Endothelial cell (in vitro differentiated cells): ENCODE measurements around the gene MME. TPM values are rescaled to one million over a fixed set of nuclear protein-coding genes. Genes with fewer than 3 reads are reported as not detected.

ENCODE experiments used
- DNase-seq: peaks from one replicate; pipeline ENCODE4 v3.0.0; 2021; ENCODE audit warnings: low spot score
- H3K27ac Mint-ChIP-seq: one replicate; pipeline ENCODE4 v1.8.0; 2021; ENCODE audit warnings: mixed read lengths, inconsistent platforms; ENCODE audit not compliant: unreplicated experiment
- H3K27me3 Mint-ChIP-seq: one replicate; pipeline ENCODE4 v1.8.0; 2021; ENCODE audit warnings: mild to moderate bottlenecking, moderate library complexity, mixed read lengths, inconsistent platforms; ENCODE audit not compliant: unreplicated experiment
- H3K36me3 Mint-ChIP-seq: one replicate; pipeline ENCODE4 v1.8.0; 2021; ENCODE audit warnings: mild to moderate bottlenecking, low read depth, mixed read lengths, inconsistent platforms; ENCODE audit not compliant: unreplicated experiment
- H3K4me1 Mint-ChIP-seq: one replicate; pipeline ENCODE4 v1.8.0; 2021; ENCODE audit warnings: mild to moderate bottlenecking, mixed read lengths, inconsistent platforms; ENCODE audit not compliant: unreplicated experiment
- H3K4me3 Mint-ChIP-seq: one replicate; pipeline ENCODE4 v1.8.0; 2021; ENCODE audit warnings: mild to moderate bottlenecking, mixed read lengths, inconsistent platforms; ENCODE audit not compliant: unreplicated experiment
- H3K9me3 Mint-ChIP-seq: one replicate; pipeline ENCODE4 v1.8.0; 2021; ENCODE audit warnings: mixed read lengths, inconsistent platforms; ENCODE audit not compliant: unreplicated experiment
- total RNA-seq: library from RNA; stranded (reverse); fragmentation: NEBNext Ultra II Directional; extraction: Animal tissue kit (Norgen Biotek cat#: 25700); gene quantifications from one replicate; pipeline ENCODE4 v1.2.1, GENCODE V29; 2021; ENCODE audit not compliant: unreplicated experiment
- TF ChIP-seq, protein P1 (sequence below): fragments of 200-600 bp; sonication (generic); IDR thresholded peaks from one replicate; pipeline ENCODE4 v1.5.0; 2021; ENCODE audit warnings: antibody characterized with exemption; ENCODE audit not compliant: unreplicated experiment

The MME gene
- total RNA-seq, 1 donor from 2014 or later: 4.7 TPM

DNA sequence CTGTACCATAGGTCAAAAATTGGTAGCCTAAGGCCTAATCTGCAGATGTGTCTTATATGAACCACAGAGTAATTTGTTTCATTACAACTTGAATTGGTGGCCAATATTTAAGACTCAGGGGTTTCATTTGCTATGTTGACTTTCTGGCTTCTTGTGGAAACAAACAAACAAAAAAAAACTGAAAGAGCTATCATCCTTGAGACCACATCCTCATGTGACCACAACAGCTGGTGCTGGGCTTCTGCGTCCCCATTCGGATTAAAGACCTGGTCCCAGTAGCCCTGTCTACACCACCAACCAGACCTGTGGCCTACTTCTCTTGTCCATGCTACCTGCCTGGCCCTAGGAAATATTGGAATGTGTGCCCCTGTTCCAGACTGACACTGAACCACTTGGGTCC lies 151.7 kb downstream of the MME start:
- no peaks in the 10 kb centered on the region for H3K9me3 Mint-ChIP-seq

DNA sequence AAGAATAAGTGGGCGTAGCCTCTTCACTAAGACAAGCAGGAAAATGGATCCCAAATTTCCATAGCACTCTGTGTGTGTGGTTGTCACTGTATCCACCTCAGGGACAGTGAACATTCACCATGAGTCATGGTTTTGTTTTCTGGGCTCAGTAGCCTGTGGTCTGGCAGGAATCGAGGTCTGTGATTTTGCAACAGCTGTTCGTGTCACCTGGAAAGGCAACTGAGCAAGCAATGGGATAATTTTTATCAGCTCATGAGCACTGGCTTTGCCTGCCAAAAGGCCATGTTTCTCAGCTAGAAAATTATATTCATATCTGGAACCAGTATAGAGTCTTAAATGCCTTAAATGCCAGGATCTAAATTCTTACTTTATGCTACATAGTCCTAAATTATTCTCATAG lies 152.5 kb downstream of the MME start:
- TF ChIP-seq, protein P1, sequence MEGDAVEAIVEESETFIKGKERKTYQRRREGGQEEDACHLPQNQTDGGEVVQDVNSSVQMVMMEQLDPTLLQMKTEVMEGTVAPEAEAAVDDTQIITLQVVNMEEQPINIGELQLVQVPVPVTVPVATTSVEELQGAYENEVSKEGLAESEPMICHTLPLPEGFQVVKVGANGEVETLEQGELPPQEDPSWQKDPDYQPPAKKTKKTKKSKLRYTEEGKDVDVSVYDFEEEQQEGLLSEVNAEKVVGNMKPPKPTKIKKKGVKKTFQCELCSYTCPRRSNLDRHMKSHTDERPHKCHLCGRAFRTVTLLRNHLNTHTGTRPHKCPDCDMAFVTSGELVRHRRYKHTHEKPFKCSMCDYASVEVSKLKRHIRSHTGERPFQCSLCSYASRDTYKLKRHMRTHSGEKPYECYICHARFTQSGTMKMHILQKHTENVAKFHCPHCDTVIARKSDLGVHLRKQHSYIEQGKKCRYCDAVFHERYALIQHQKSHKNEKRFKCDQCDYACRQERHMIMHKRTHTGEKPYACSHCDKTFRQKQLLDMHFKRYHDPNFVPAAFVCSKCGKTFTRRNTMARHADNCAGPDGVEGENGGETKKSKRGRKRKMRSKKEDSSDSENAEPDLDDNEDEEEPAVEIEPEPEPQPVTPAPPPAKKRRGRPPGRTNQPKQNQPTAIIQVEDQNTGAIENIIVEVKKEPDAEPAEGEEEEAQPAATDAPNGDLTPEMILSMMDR: no peak
- Mint-ChIP-seq H3K27ac (no peak overlapping the region), H3K27me3 (peaks cover 2% of the 10 kb centered on the region), H3K4me1 (no peaks in the 10 kb centered on the region), H3K36me3 (no peaks in the 10 kb centered on the region), H3K4me3 (no peak overlapping the region), H3K9me3 (no peaks in the 10 kb centered on the region)
- DNase-seq: no peak

More for the DNA sequence above, 151.7 kb downstream of the MME start:
- Mint-ChIP-seq H3K4me3 (no peak overlapping the region), H3K27me3 (peaks cover 2% of the 10 kb centered on the region), H3K4me1 (no peaks in the 10 kb centered on the region), H3K36me3 (no peaks in the 10 kb centered on the region), H3K27ac (no peak overlapping the region)
- DNase-seq: no peak
- TF ChIP-seq, protein P1: no peak

DNA sequence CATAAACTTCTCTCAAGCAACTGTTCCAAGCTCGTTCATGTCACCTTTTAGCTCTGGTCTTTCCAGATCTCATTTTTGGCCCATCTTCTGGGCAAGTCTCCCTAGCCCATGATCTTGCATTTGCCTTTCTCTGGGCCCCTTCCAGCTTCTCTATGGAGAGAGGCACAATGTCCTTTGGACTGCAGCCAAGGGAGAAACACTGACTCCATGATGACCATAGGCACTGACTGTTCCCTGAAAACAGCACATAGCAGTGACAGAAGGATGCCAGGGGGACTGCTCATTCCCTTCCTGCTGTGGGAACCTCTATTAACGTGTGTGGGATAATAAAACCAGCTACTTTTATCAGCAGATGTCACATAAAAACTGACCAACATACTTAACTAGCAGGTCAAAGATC lies 153.1 kb downstream of the MME start:
- DNase-seq: no peak
- TF ChIP-seq, protein P1: no peak
- Mint-ChIP-seq H3K27ac (no peak overlapping the region), H3K36me3 (no peaks in the 10 kb centered on the region), H3K27me3 (peaks cover 2% of the 10 kb centered on the region), H3K4me1 (no peaks in the 10 kb centered on the region), H3K4me3 (no peak overlapping the region), H3K9me3 (no peaks in the 10 kb centered on the region)

Other genes with a start within 250 kb of the MME start
- gene STRIT1, start 213.4 kb downstream of the MME start, total RNA-seq: not detected